ENCODE results near the gene WNT11.
A peak's percentile ranks its signal among the peaks of the same experiment; 100 is the strongest.

Gene WNT11

GRCh38 chr11:76219243-76219642 is 12.9 kb upstream of the WNT11 start:
- no peak for DNase-seq (ENCODE audit: low spot score)
- Mint-ChIP-seq H3K27ac (no peak overlapping the region), H3K9me3 (no peaks in the 10 kb centered on the region), H3K27me3 (ENCODE audit: low read depth) (peaks cover 19% of the 10 kb centered on the region), H3K4me3 (no peak overlapping the region), H3K36me3 (ENCODE audit: low read depth) (no peaks in the 10 kb centered on the region), H3K4me1 (ENCODE audit: low read depth) (no peaks in the 10 kb centered on the region)

GRCh38 chr11:76218449-76219178 is 12.3 kb upstream of the WNT11 start:
- DNase-seq (ENCODE audit: low spot score) = no peak

GRCh38 chr11:76217653-76218160 is 11.4 kb upstream of the WNT11 start:
- Mint-ChIP-seq H3K4me1 (ENCODE audit: low read depth) (no peaks in the 10 kb centered on the region), H3K36me3 (ENCODE audit: low read depth) (no peaks in the 10 kb centered on the region), H3K27ac (no peak overlapping the region), H3K9me3 (no peaks in the 10 kb centered on the region), H3K27me3 (ENCODE audit: low read depth) (peaks cover 29% of the 10 kb centered on the region), H3K4me3 (no peak overlapping the region)
- no peak for DNase-seq (ENCODE audit: low spot score)

More at GRCh38 chr11:76218449-76219178, 12.3 kb upstream of the WNT11 start:
- Mint-ChIP-seq H3K9me3 (no peaks in the 10 kb centered on the region), H3K4me3 (no peak overlapping the region), H3K27me3 (ENCODE audit: low read depth) (peaks cover 23% of the 10 kb centered on the region), H3K36me3 (ENCODE audit: low read depth) (no peaks in the 10 kb centered on the region), H3K27ac (no peak overlapping the region), H3K4me1 (ENCODE audit: low read depth) (no peaks in the 10 kb centered on the region)

DNA sequence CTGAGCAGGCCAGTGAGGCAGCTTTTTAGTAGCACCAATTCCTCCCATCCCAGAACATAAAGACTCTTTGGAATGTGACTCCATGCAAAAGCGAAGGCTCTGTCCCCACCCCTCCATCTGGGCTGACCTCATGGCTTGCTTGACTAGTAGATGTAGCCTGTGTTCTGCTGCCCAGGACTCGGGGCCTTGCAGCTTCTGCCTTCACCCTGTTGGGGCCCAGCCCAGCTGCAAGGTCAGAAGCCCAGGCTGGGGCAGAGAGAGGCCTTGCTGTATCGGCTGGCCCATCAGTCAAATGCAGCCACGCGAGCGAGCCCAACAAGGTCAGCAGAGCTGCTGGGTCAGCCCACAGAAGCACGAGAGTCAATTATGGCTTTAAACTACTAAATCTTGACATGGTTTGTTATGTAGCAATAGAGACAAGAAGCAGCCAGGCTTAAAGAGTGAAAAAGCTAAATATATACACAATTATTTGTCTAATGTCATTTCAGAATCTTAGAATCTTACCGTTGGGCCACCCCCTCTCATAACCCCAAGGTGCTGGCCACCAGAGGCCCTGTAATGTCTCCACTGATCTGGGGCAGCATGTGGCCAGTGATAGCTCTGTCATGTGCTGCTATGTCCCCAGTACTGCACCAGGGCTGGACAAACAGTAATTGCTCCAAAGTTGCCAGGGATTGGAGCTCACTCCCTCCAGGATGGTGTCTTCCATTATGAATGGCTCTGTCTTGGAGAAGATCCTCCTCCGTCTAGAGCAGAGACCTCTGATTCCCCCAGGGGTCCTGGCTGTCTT is 10.4 kb upstream of the WNT11 start:
- no peak overlapping the region for H3K27ac Mint-ChIP-seq
- DNase-seq (ENCODE audit: low spot score) = no peak
- no peaks in the 10 kb centered on the region for H3K36me3 Mint-ChIP-seq (ENCODE audit: low read depth)
- H3K4me1 Mint-ChIP-seq (ENCODE audit: low read depth) = no peaks in the 10 kb centered on the region
- no peaks in the 10 kb centered on the region for H3K9me3 Mint-ChIP-seq
- peaks cover 39% of the 10 kb centered on the region for H3K27me3 Mint-ChIP-seq (ENCODE audit: low read depth)
- H3K4me3 Mint-ChIP-seq = no peak overlapping the region

DNA sequence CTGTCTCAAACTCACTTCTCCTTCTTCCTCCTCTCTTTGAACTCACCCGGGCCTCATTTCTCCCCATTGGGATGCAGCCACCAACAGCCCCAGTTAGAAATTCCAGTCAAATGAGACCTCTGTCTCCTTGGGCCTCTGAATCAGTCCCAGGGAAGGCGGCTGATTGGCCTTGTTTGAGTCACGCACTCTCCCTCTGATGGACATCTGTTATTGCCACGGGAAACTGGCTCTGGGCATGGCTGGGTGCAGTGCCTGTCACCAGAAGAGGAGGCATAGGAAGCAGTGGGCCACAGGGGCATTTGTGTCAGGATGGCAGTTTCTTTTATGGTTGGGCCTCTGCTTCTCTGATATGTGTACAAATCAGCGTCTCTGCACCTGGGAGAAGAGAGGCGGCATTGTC is 9.6 kb upstream of the WNT11 start:
- no peaks in the 10 kb centered on the region for H3K9me3 Mint-ChIP-seq
- no peaks in the 10 kb centered on the region for H3K4me1 Mint-ChIP-seq (ENCODE audit: low read depth)
- no peaks in the 10 kb centered on the region for H3K36me3 Mint-ChIP-seq (ENCODE audit: low read depth)
- peaks cover 47% of the 10 kb centered on the region for H3K27me3 Mint-ChIP-seq (ENCODE audit: low read depth)
- no peak overlapping the region for H3K27ac Mint-ChIP-seq
- no peak overlapping the region for H3K4me3 Mint-ChIP-seq
- DNase-seq (ENCODE audit: low spot score) = no peak

DNA sequence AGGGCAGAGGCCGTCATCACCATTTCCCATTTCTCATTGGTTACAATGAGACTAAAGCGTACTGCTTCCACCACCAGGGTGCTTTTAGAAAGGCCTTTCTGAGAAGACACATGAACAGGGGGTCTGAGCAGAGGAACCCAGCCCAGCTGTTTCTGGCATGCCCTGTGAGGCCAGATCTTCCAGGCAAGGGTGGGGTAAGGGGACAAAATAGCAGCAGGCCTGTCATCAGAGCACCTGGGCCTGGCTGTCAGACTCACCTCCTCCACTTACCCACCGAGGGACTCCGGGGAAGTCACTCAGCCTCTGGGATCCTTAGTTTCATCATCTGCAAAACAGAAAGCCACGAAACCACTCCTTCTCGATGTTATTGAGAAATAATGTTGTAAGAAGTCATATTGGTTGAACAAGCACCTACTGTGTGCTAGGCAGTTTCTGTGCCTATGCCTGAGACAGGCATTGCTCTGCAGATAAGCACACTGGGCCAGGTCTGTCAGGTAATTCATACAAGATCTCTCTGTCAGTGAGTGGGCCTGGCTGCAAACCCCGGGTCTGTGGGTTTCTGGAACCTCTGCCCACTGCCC is 8.8 kb upstream of the WNT11 start:
- H3K9me3 Mint-ChIP-seq = no peaks in the 10 kb centered on the region
- H3K27ac Mint-ChIP-seq = no peak overlapping the region
- no peak overlapping the region for H3K4me3 Mint-ChIP-seq
- peaks cover 46% of the 10 kb centered on the region for H3K27me3 Mint-ChIP-seq (ENCODE audit: low read depth)
- no peaks in the 10 kb centered on the region for H3K4me1 Mint-ChIP-seq (ENCODE audit: low read depth)
- no peak for DNase-seq (ENCODE audit: low spot score)
- no peaks in the 10 kb centered on the region for H3K36me3 Mint-ChIP-seq (ENCODE audit: low read depth)

GRCh38 chr11:76214186-76214585 is 7.9 kb upstream of the WNT11 start:
- H3K4me1 Mint-ChIP-seq (ENCODE audit: low read depth) = no peaks in the 10 kb centered on the region
- no peak overlapping the region for H3K27ac Mint-ChIP-seq
- H3K27me3 Mint-ChIP-seq (ENCODE audit: low read depth) = peaks cover 47% of the 10 kb centered on the region

GRCh38 chr11:76212086-76213035 is 6.1 kb upstream of the WNT11 start:
- H3K4me3 Mint-ChIP-seq = no peak overlapping the region

More at GRCh38 chr11:76214186-76214585, 7.9 kb upstream of the WNT11 start:
- H3K9me3 Mint-ChIP-seq = no peaks in the 10 kb centered on the region
- DNase-seq (ENCODE audit: low spot score) = no peak
- no peaks in the 10 kb centered on the region for H3K36me3 Mint-ChIP-seq (ENCODE audit: low read depth)
- no peak overlapping the region for H3K4me3 Mint-ChIP-seq

GRCh38 chr11:76210931-76211851 is 4.9 kb upstream of the WNT11 start:
- H3K4me3 Mint-ChIP-seq = peak overlapping the region; percentile 46

More at GRCh38 chr11:76212086-76213035, 6.1 kb upstream of the WNT11 start:
- Mint-ChIP-seq H3K9me3 (no peaks in the 10 kb centered on the region), H3K4me1 (ENCODE audit: low read depth) (peaks cover 2% of the 10 kb centered on the region), H3K27ac (no peak overlapping the region), H3K36me3 (ENCODE audit: low read depth) (no peaks in the 10 kb centered on the region), H3K27me3 (ENCODE audit: low read depth) (peaks cover 44% of the 10 kb centered on the region)
- no peak for DNase-seq (ENCODE audit: low spot score)

GRCh38 chr11:76209973-76210930 is 4.0 kb upstream of the WNT11 start:
- peak; percentile 25 for DNase-seq (ENCODE audit: low spot score)
- Mint-ChIP-seq H3K4me1 (ENCODE audit: low read depth) (peaks cover 7% of the 10 kb centered on the region), H3K27me3 (ENCODE audit: low read depth) (peaks cover 61% of the 10 kb centered on the region), H3K9me3 (no peaks in the 10 kb centered on the region), H3K4me3 (peak overlapping the region; percentile 21), H3K27ac (no peak overlapping the region), H3K36me3 (ENCODE audit: low read depth) (no peaks in the 10 kb centered on the region)

More at GRCh38 chr11:76210931-76211851, 4.9 kb upstream of the WNT11 start:
- H3K4me1 Mint-ChIP-seq (ENCODE audit: low read depth) = peaks cover 7% of the 10 kb centered on the region
- H3K27ac Mint-ChIP-seq = no peak overlapping the region
- no peak for DNase-seq (ENCODE audit: low spot score)
- no peaks in the 10 kb centered on the region for H3K9me3 Mint-ChIP-seq
- no peaks in the 10 kb centered on the region for H3K36me3 Mint-ChIP-seq (ENCODE audit: low read depth)
- H3K27me3 Mint-ChIP-seq (ENCODE audit: low read depth) = peaks cover 52% of the 10 kb centered on the region

- Mint-ChIP-seq H3K27ac (no peak overlapping the region), H3K9me3 (no peaks in the 10 kb centered on the region), H3K4me1 (ENCODE audit: low read depth) (peaks cover 7% of the 10 kb centered on the region), H3K36me3 (ENCODE audit: low read depth) (no peaks in the 10 kb centered on the region), H3K27me3 (ENCODE audit: low read depth) (peaks cover 66% of the 10 kb centered on the region), H3K4me3 (peak overlapping the region; percentile 21)
- DNase-seq (ENCODE audit: low spot score) = peak; percentile 25
Measured at GRCh38 chr11:76209375-76209972, 3.2 kb upstream of the WNT11 start.
